Neuronal stem cell (in vitro differentiated cells): ENCODE results near the gene PCSK5.
A peak's percentile ranks its signal among the peaks of the same experiment; 100 is the strongest.
"Not testable (repeated sequence)": the region's sequence is repeated elsewhere in the genome, so short reads cannot be mapped to it uniquely, and the experiment has no call there.

Experiments used
- DNase-seq: peaks from one replicate; pipeline ENCODE4 v3.0.0-alpha.2; 2013; ENCODE audit warnings: low spot score
- H2AFZ ChIP-seq: one replicate; pipeline ENCODE4 v1.6.1; 2013; ENCODE audit warnings: mild to moderate bottlenecking, low read length, inconsistent platforms
- H2AK5ac ChIP-seq: 2 replicates; pipeline ENCODE4 v1.6.1; 2013; ENCODE audit warnings: low read depth, mild to moderate bottlenecking, inconsistent platforms, low read length, moderate library complexity, mixed read lengths
- H2BK120ac ChIP-seq: 2 replicates; pipeline ENCODE4 v1.6.1; 2013; ENCODE audit warnings: low read depth, mild to moderate bottlenecking, inconsistent platforms, low read length, moderate library complexity, mixed read lengths
- H2BK12ac ChIP-seq: one replicate; pipeline ENCODE4 v1.6.1; 2013; ENCODE audit warnings: low read length, inconsistent platforms
- H2BK15ac ChIP-seq: 2 replicates; pipeline ENCODE4 v1.6.1; 2013; ENCODE audit warnings: mild to moderate bottlenecking, low read length, inconsistent platforms, mixed read lengths
- H2BK5ac ChIP-seq: one replicate; pipeline ENCODE4 v1.6.1; 2013; ENCODE audit warnings: inconsistent platforms, mild to moderate bottlenecking, low read length, moderate library complexity
- H3K14ac ChIP-seq: one replicate; pipeline ENCODE4 v1.6.1; 2013; ENCODE audit warnings: low read length, inconsistent platforms
- H3K18ac ChIP-seq: 2 replicates; pipeline ENCODE4 v1.6.1; 2013; ENCODE audit warnings: low read length, inconsistent platforms
- H3K23ac ChIP-seq: 2 replicates; pipeline ENCODE4 v1.6.1; 2013; ENCODE audit warnings: low read depth, mild to moderate bottlenecking, mixed read lengths, low read length, inconsistent platforms; ENCODE audit not compliant: poor library complexity
- H3K27ac ChIP-seq: replicated peaks from 3 replicates; pipeline ENCODE4 v1.5.1; 2013; ENCODE audit warnings: low read length, inconsistent platforms
- H3K27me3 ChIP-seq, 3 experiments: 2 replicates each; pipeline ENCODE4 v1.6.1; 2013; ENCODE audit warnings: low read length in 3 of 3, mild to moderate bottlenecking in 2 of 3, inconsistent platforms in 1 of 3, low read depth in 1 of 3, mixed read lengths in 1 of 3, moderate library complexity in 1 of 3; ENCODE audit not compliant: control insufficient read depth in 3 of 3, insufficient read depth in 3 of 3
- H3K36me3 ChIP-seq, 2 donors: replicated peaks in 1 of 2; 2 replicates each; pipeline ENCODE4 v1.6.1; 2013; ENCODE audit warnings: low read length in 2 of 2; ENCODE audit not compliant: control insufficient read depth in 2 of 2, insufficient read depth in 2 of 2
- H3K4ac ChIP-seq: 2 replicates; pipeline ENCODE4 v1.6.1; 2013; ENCODE audit warnings: inconsistent platforms, mild to moderate bottlenecking, low read length, moderate library complexity
- H3K4me1 ChIP-seq, 2 donors: 1 replicate in 1 of 2; 2 replicates in 1 of 2; pipeline ENCODE4 v1.6.1; 2013; ENCODE audit warnings: low read length in 2 of 2, low read depth in 1 of 2; ENCODE audit not compliant: control insufficient read depth in 2 of 2, insufficient read depth in 1 of 2
- H3K4me2 ChIP-seq: one replicate; pipeline ENCODE4 v1.6.1; 2013; ENCODE audit warnings: mild to moderate bottlenecking, low read length, inconsistent platforms; ENCODE audit not compliant: insufficient read depth, poor library complexity, severe bottlenecking
- H3K4me3 ChIP-seq, 2 donors: 2 replicates each; pipeline ENCODE4 v1.5.1; 2013; ENCODE audit warnings: low read length in 2 of 2, mild to moderate bottlenecking in 2 of 2, inconsistent platforms in 1 of 2, moderate library complexity in 1 of 2
- H3K79me1 ChIP-seq: one replicate; pipeline ENCODE4 v1.6.1; 2013; ENCODE audit warnings: low read depth, mild to moderate bottlenecking, inconsistent platforms, low read length, moderate library complexity
- H3K9ac ChIP-seq: one replicate; pipeline ENCODE4 v1.6.1; 2013; ENCODE audit warnings: mild to moderate bottlenecking, low read depth, low read length, inconsistent platforms; ENCODE audit not compliant: poor library complexity
- H3K9me3 ChIP-seq, 2 donors: replicated peaks in 1 of 2; 2 replicates each; pipeline versions ENCODE3 to v1.6.1; 2013; ENCODE audit warnings: low read length in 2 of 2, mild to moderate bottlenecking in 2 of 2, inconsistent platforms in 1 of 2, low read depth in 1 of 2, mixed read lengths in 1 of 2, moderate library complexity in 1 of 2; ENCODE audit not compliant: control insufficient read depth in 2 of 2, insufficient read depth in 1 of 2
- H4K8ac ChIP-seq: one replicate; pipeline ENCODE4 v1.6.1; 2013; ENCODE audit warnings: low read depth, mild to moderate bottlenecking, inconsistent platforms, low read length, moderate library complexity
- H4K91ac ChIP-seq: one replicate; pipeline ENCODE4 v1.6.1; 2013; ENCODE audit warnings: low read length, low read depth, mild to moderate bottlenecking, inconsistent platforms; ENCODE audit not compliant: poor library complexity
- WGBS, 2 donors: extraction: QIAGEN DNeasy Blood & Tissue Kit; methylation state at CpG; one replicate each; pipeline ENCODE4 v1.1.7; 2013; ENCODE audit warnings: missing lambda C conversion rate in 2 of 2, mixed read lengths in 1 of 2; ENCODE audit not compliant: insufficient read length in 2 of 2, insufficient replicate concordance in 1 of 2; ENCODE audit errors: extremely low coverage in 2 of 2; 5-methylcytosine and 5-hydroxymethylcytosine counted together

PCSK5 gene

GRCh38 chr9:75895112-75895511, 4.6 kb downstream of the PCSK5 start:
- no peak for DNase-seq
- Histone ChIP-seq H2BK15ac (no peak overlapping the region), H2AK5ac (no peak overlapping the region), H2BK12ac (no peak overlapping the region), H3K18ac (no peak overlapping the region), H3K23ac (no peak overlapping the region), H3K79me1 (peaks cover 5% of the 10 kb centered on the region), H3K36me3 (no peaks in the 10 kb centered on the region), H4K91ac (no peak overlapping the region), H3K4ac (no peak overlapping the region), H4K8ac (no peak overlapping the region), H2AFZ (no peak overlapping the region), H3K4me2 (no peak overlapping the region), H3K4me3 (no peak overlapping the region), H3K27me3 (peaks cover 0 to 6% (median 0%) of the 10 kb centered on the region in 3 experiments), H3K9me3 (no peaks in the 10 kb centered on the region), H3K4me1 (peaks cover 0 to 26% of the 10 kb centered on the region in 2 donors), H3K14ac (no peak overlapping the region), H2BK120ac (no peak overlapping the region), H3K27ac (no peak overlapping the region), H3K9ac (no peak overlapping the region), H2BK5ac (no peak overlapping the region)
- 100% methylated on average over 1 of the region's 3 CpGs for WGBS, 2 donors

GRCh38 chr9:75896193-75896592, 5.7 kb downstream of the PCSK5 start:
- Histone ChIP-seq H2BK120ac (no peak overlapping the region), H3K18ac (no peak overlapping the region), H3K36me3 (peaks cover 0 to 2% of the 10 kb centered on the region in 2 donors), H4K8ac (no peak overlapping the region), H3K27ac (no peak overlapping the region), H2BK5ac (no peak overlapping the region), H3K9ac (no peak overlapping the region), H3K79me1 (peaks cover 2% of the 10 kb centered on the region), H3K9me3 (no peaks in the 10 kb centered on the region), H2AFZ (no peak overlapping the region), H3K4me3 (no peak overlapping the region), H2BK15ac (no peak overlapping the region), H2BK12ac (no peak overlapping the region), H3K23ac (no peak overlapping the region), H2AK5ac (no peak overlapping the region), H3K4me2 (no peak overlapping the region), H3K4me1 (peaks cover 0 to 26% of the 10 kb centered on the region in 2 donors), H3K4ac (no peak overlapping the region), H3K27me3 (peaks cover 0 to 6% (median 0%) of the 10 kb centered on the region in 3 experiments), H3K14ac (peak overlapping the region; percentile 23), H4K91ac (no peak overlapping the region)
- no CpG with 5 or more reads among the region's 3 CpGs for WGBS, 2 donors
- no peak for DNase-seq

GRCh38 chr9:75900893-75901524, 10.5 kb downstream of the PCSK5 start:
- H3K18ac ChIP-seq, H4K91ac ChIP-seq, H2BK12ac ChIP-seq, H2BK5ac ChIP-seq, H3K27ac ChIP-seq, H3K4me2 ChIP-seq, H3K14ac ChIP-seq, DNase-seq, H3K79me1 ChIP-seq, H2BK15ac ChIP-seq, H3K9ac ChIP-seq, H3K23ac ChIP-seq, H3K27me3 ChIP-seq, H3K36me3 ChIP-seq, H3K9me3 ChIP-seq, H3K4ac ChIP-seq, H2BK120ac ChIP-seq, H4K8ac ChIP-seq, H2AK5ac ChIP-seq, H2AFZ ChIP-seq, H3K4me3 ChIP-seq: not testable (repeated sequence)
- H3K4me1 ChIP-seq: peaks cover 0 to 11% of the 10 kb centered on the region in 2 donors
- WGBS, 2 donors: no CpG with 5 or more reads among the region's 7 CpGs

- no peak for DNase-seq
- H3K4me3 ChIP-seq: no peak overlapping the region
- no peaks in the 10 kb centered on the region for H3K27me3 ChIP-seq
- no peaks in the 10 kb centered on the region for H3K79me1 ChIP-seq
- no peak overlapping the region for H2BK5ac ChIP-seq
- no peak overlapping the region for H2AFZ ChIP-seq
- no CpG with 5 or more reads among the region's 5 CpGs for WGBS, 2 donors
- peaks cover 0 to 7% of the 10 kb centered on the region in 2 donors for H3K4me1 ChIP-seq
- peaks cover 0 to 2% of the 10 kb centered on the region in 2 donors for H3K36me3 ChIP-seq
- H3K9ac ChIP-seq: no peak overlapping the region
- H2AK5ac ChIP-seq: no peak overlapping the region
- no peak overlapping the region for H3K14ac ChIP-seq
- no peak overlapping the region for H3K23ac ChIP-seq
- no peak overlapping the region for H4K91ac ChIP-seq
- H2BK12ac ChIP-seq: no peak overlapping the region
- H3K9me3 ChIP-seq: no peaks in the 10 kb centered on the region
- no peak overlapping the region for H3K18ac ChIP-seq
- H3K4ac ChIP-seq: no peak overlapping the region
- H3K4me2 ChIP-seq: no peak overlapping the region
- no peak overlapping the region for H3K27ac ChIP-seq
- no peak overlapping the region for H4K8ac ChIP-seq
- no peak overlapping the region for H2BK15ac ChIP-seq
- no peak overlapping the region for H2BK120ac ChIP-seq
Observed at GRCh38 chr9:75903785-75904360, 13.4 kb downstream of the PCSK5 start.
